Measurements from ENCODE around the gene NOLC1.

NOLC1 gene

DNA sequence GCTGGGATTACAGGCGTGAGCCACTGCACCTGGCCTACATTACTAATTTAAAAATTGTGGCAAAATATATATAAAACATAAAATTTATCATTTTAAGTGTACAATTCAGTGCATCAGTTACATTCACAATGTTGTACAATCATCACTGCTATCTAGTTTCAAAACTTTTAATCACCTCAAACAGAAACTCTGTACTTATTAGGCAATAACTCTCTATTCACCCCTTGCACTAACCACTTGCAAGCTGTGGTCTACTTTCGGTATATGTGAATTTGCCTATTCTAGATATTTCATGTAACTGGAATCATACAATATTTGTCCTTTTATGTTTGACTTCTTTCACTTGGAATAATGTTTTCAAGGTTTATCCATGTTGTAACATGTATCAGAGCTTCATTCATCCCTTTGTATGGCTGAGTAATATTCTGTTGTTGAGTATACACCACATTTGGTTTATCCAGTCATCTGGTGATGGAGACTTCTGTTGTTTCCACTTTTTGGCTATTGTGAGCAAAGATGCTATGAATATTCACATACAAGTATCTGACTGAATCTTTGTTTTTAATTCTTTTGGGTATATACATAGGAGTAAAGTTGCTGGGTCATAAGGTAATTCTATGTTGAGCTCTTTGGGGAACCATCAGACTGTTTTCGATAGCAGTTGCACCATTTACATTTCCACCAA is 59.6 kb downstream of the NOLC1 start:
- no peak for DNase-seq

Measured in NCI-H1092 (cell line).